ENCODE results near the gene CORO2A.

DNA sequence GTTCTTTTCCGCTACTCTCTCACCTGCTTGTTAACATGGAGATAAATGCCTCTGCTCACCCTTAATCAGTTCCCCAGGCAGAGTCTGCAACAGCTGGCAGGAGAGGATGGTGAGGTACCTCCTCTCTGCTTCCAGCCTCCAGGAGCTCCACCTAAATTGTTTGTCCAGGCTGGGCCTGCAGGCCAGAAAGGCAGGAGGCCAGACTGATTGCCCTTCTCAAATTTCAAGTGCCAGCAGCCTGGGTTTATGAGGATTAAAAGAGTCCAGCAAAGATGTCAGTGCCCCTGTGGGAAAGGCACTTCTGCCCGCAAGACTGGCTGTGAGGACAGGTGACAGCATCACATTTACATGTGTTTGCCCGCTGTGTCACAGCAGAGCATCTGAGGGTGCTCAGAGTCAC lies 19.8 kb downstream of the CORO2A start:
- TF ChIP-seq EZH2 (IDR thresholded peaks at IDR 0.05; ENCODE audit: low read depth) = no peak
- TF ChIP-seq, protein P1, sequence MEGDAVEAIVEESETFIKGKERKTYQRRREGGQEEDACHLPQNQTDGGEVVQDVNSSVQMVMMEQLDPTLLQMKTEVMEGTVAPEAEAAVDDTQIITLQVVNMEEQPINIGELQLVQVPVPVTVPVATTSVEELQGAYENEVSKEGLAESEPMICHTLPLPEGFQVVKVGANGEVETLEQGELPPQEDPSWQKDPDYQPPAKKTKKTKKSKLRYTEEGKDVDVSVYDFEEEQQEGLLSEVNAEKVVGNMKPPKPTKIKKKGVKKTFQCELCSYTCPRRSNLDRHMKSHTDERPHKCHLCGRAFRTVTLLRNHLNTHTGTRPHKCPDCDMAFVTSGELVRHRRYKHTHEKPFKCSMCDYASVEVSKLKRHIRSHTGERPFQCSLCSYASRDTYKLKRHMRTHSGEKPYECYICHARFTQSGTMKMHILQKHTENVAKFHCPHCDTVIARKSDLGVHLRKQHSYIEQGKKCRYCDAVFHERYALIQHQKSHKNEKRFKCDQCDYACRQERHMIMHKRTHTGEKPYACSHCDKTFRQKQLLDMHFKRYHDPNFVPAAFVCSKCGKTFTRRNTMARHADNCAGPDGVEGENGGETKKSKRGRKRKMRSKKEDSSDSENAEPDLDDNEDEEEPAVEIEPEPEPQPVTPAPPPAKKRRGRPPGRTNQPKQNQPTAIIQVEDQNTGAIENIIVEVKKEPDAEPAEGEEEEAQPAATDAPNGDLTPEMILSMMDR (conservative IDR thresholded peaks at IDR 0.05) = no peak
